M059J (cell line): Measurements from ENCODE around the gene PSG7. TPM values are rescaled to one million over a fixed set of nuclear protein-coding genes. Genes with fewer than 3 reads are reported as not detected.
A peak's percentile ranks its signal among the peaks of the same experiment; 100 is the strongest.
"Not testable (repeated sequence)": the region's sequence is repeated elsewhere in the genome, so short reads cannot be mapped to it uniquely, and the experiment has no call there.

Experiments
- DNase-seq: peaks from one replicate; pipeline ENCODE4 v3.0.0-alpha.2; 2012; ENCODE audit warnings: low read depth
- total RNA-seq: library from RNA; depleted of rRNA; stranded (reverse); fragments of >200 nt; shearing (Covaris generic); gene quantifications from 2 replicates; pipeline ENCODE4 v1.2.3, GENCODE V29; 2014; rRNA removed

The PSG7 gene
- total RNA-seq: 0.05 and 1.1 TPM in 2 replicates

GRCh38 chr19:42937107-42937506 lies at the start of gene PSG7:
TSS of gene PSG7 (minus strand) at chr19:42937207. CDS start at chr19:42937076, 131 bp downstream.
- not testable (repeated sequence) for DNase-seq

- no peak for DNase-seq
Observed at GRCh38 chr19:42985588-42985987, 48.6 kb upstream of the PSG7 start.

GRCh38 chr19:42982111-42982510 lies 45.1 kb upstream of the PSG7 start:
- DNase-seq: not testable (repeated sequence)

- DNase-seq: not testable (repeated sequence)
Observed at GRCh38 chr19:42971451-42971850, 34.4 kb upstream of the PSG7 start.

GRCh38 chr19:42965176-42965575 lies 28.2 kb upstream of the PSG7 start:
- DNase-seq: peak; percentile 91

- no peak for DNase-seq
Observed at GRCh38 chr19:42961119-42961518, 24.1 kb upstream of the PSG7 start.

GRCh38 chr19:42952126-42952525 lies 15.1 kb upstream of the PSG7 start:
- peak; percentile 71 for DNase-seq

GRCh38 chr19:42951476-42951875 lies 14.5 kb upstream of the PSG7 start:
- DNase-seq: peak; percentile 75

GRCh38 chr19:42942187-42942789 lies 5.3 kb upstream of the PSG7 start:
- DNase-seq: no peak

- DNase-seq: peak; percentile 8
Observed at GRCh38 chr19:42934726-42935125, 2.3 kb downstream of the PSG7 start.

GRCh38 chr19:42934183-42934582 lies 2.8 kb downstream of the PSG7 start:
- peak; percentile 83 for DNase-seq

GRCh38 chr19:42933412-42933811 lies 3.6 kb downstream of the PSG7 start:
- DNase-seq: peak; percentile 31

- peak; percentile 98 for DNase-seq
Observed at GRCh38 chr19:42932485-42933101, 4.4 kb downstream of the PSG7 start.

- peak; percentile 73 for DNase-seq
Observed at GRCh38 chr19:42930214-42930613, 6.8 kb downstream of the PSG7 start.

GRCh38 chr19:42928896-42929295 lies 8.1 kb downstream of the PSG7 start:
- DNase-seq: no peak

- DNase-seq: no peak
Observed at GRCh38 chr19:42926781-42927180, 10.2 kb downstream of the PSG7 start.

GRCh38 chr19:42923106-42923505 lies 13.9 kb downstream of the PSG7 start:
- DNase-seq: peak; percentile 69

- DNase-seq: not testable (repeated sequence)
Observed at GRCh38 chr19:42920971-42921370, 16.0 kb downstream of the PSG7 start.

- no peak for DNase-seq
Observed at GRCh38 chr19:42919757-42920079, 17.3 kb downstream of the PSG7 start.

- DNase-seq: not testable (repeated sequence)
Observed at GRCh38 chr19:42919070-42919756, 17.8 kb downstream of the PSG7 start.

- not testable (repeated sequence) for DNase-seq
Observed at GRCh38 chr19:42918377-42919069, 18.5 kb downstream of the PSG7 start.

GRCh38 chr19:42917634-42918033 lies 19.4 kb downstream of the PSG7 start, which contains the start of gene PSG6:
TSS of gene PSG6 (minus strand) at chr19:42917894. CDS start at chr19:42917792, 102 bp downstream.
- not testable (repeated sequence) for DNase-seq
